COLO829 (cell line): ENCODE data around the gene MFN1.

ENCODE experiments used
- DNase-seq: peaks from one replicate; pipeline ENCODE4 v3.0.0; 2012; ENCODE audit warnings: low spot score

Gene MFN1

GRCh38 chr3:179432021-179432420 is 84.5 kb downstream of the MFN1 start:
- DNase-seq: no peak

GRCh38 chr3:179432451-179432850 is 84.9 kb downstream of the MFN1 start:
- DNase-seq: no peak

- DNase-seq: no peak
These were observed 89.0 kb downstream of the MFN1 start for GRCh38 chr3:179436517-179436916.

- DNase-seq: no peak
These were observed 91.3 kb downstream of the MFN1 start for GRCh38 chr3:179438841-179439240.
